Mesodermal cell (in vitro differentiated cells): ENCODE data around the gene RTN4RL1.

Experiments used
- H3K27ac ChIP-seq: 2 replicates; pipeline ENCODE4 v1.7.0; 2013; ENCODE audit warnings: mild to moderate bottlenecking, low read depth, low read length, moderate library complexity; ENCODE audit not compliant: severe bottlenecking
- H3K36me3 ChIP-seq: 2 replicates; pipeline ENCODE4 v1.7.1; 2013; ENCODE audit warnings: mild to moderate bottlenecking, low read length, moderate library complexity; ENCODE audit not compliant: control insufficient read depth, insufficient read depth
- H3K4me1 ChIP-seq: one replicate; pipeline ENCODE4 v1.7.1; 2013; ENCODE audit warnings: mild to moderate bottlenecking, low read length; ENCODE audit not compliant: insufficient read depth, control insufficient read depth, poor library complexity, severe bottlenecking
- H3K4me3 ChIP-seq: 2 replicates; pipeline ENCODE4 v1.7.0; 2013; ENCODE audit warnings: low read length, control low read depth, mild to moderate bottlenecking; ENCODE audit not compliant: insufficient read depth, poor library complexity, severe bottlenecking; ENCODE audit errors: extremely low read depth
- H3K9me3 ChIP-seq: 2 replicates; pipeline ENCODE4 v1.7.1; 2013; ENCODE audit warnings: mild to moderate bottlenecking, low read length, moderate library complexity; ENCODE audit not compliant: control insufficient read depth
- WGBS, 2 experiments: methylation state at CpG; one replicate each; pipeline ENCODE4 v1.1.5; 2013; ENCODE audit warnings: missing lambda C conversion rate in 2 of 2; ENCODE audit not compliant: insufficient coverage in 2 of 2; 5-methylcytosine and 5-hydroxymethylcytosine counted together

Gene RTN4RL1

GRCh38 chr17:1957037-1957436, 68.1 kb downstream of the RTN4RL1 start:
- H3K4me3 ChIP-seq = no peak overlapping the region
- H3K36me3 ChIP-seq = no peaks in the 10 kb centered on the region
- WGBS, 2 experiments = 81 to 85% methylated on average over 5 to 6 of the region's 6 CpGs
- no peaks in the 10 kb centered on the region for H3K9me3 ChIP-seq
- peaks cover 7% of the 10 kb centered on the region for H3K4me1 ChIP-seq
- no peak overlapping the region for H3K27ac ChIP-seq

- no peaks in the 10 kb centered on the region for H3K36me3 ChIP-seq
- peaks cover 7% of the 10 kb centered on the region for H3K4me1 ChIP-seq
- no peak overlapping the region for H3K27ac ChIP-seq
- H3K4me3 ChIP-seq = no peak overlapping the region
- WGBS, 2 experiments = 42 to 44% methylated on average over 12 to 13 of the region's 13 CpGs
- H3K9me3 ChIP-seq = no peaks in the 10 kb centered on the region
Observed at GRCh38 chr17:1956134-1956533, 69.0 kb downstream of the RTN4RL1 start.

- no peak overlapping the region for H3K27ac ChIP-seq
- no peak overlapping the region for H3K4me3 ChIP-seq
- 81 to 85% methylated on average over 3 to 5 of the region's 5 CpGs for WGBS, 2 experiments
- H3K4me1 ChIP-seq = peaks cover 3% of the 10 kb centered on the region
- H3K36me3 ChIP-seq = no peaks in the 10 kb centered on the region
- no peaks in the 10 kb centered on the region for H3K9me3 ChIP-seq
Observed at GRCh38 chr17:1953831-1954230, 71.3 kb downstream of the RTN4RL1 start.

- WGBS, 2 experiments = 80 to 86% methylated on average over 11 of the region's 12 CpGs
- Histone ChIP-seq H3K27ac (no peak overlapping the region), H3K4me3 (no peak overlapping the region), H3K9me3 (no peaks in the 10 kb centered on the region), H3K4me1 (no peaks in the 10 kb centered on the region), H3K36me3 (no peaks in the 10 kb centered on the region)
Observed at GRCh38 chr17:1951920-1952319, 73.2 kb downstream of the RTN4RL1 start.

- H3K4me1 ChIP-seq = no peaks in the 10 kb centered on the region
- 72 to 73% methylated on average over 4 to 5 of the region's 5 CpGs for WGBS, 2 experiments
- H3K9me3 ChIP-seq = no peaks in the 10 kb centered on the region
- no peak overlapping the region for H3K4me3 ChIP-seq
- no peak overlapping the region for H3K27ac ChIP-seq
- no peaks in the 10 kb centered on the region for H3K36me3 ChIP-seq
Observed at GRCh38 chr17:1949754-1950153, 75.4 kb downstream of the RTN4RL1 start.

- no peaks in the 10 kb centered on the region for H3K36me3 ChIP-seq
- H3K9me3 ChIP-seq = no peaks in the 10 kb centered on the region
- WGBS, 2 experiments = 92% methylated on average over 5 of the region's 14 CpGs; no CpG with 5 or more reads in 1 of the 2 experiments
- H3K4me1 ChIP-seq = no peaks in the 10 kb centered on the region
- H3K27ac ChIP-seq = no peak overlapping the region
- no peak overlapping the region for H3K4me3 ChIP-seq
Observed at GRCh38 chr17:1948517-1948825, 76.7 kb downstream of the RTN4RL1 start.

- no peaks in the 10 kb centered on the region for H3K36me3 ChIP-seq
- WGBS, 2 experiments = 89 to 91% methylated on average over 21 of the region's 22 CpGs
- no peak overlapping the region for H3K4me3 ChIP-seq
- H3K9me3 ChIP-seq = no peaks in the 10 kb centered on the region
- no peak overlapping the region for H3K27ac ChIP-seq
- no peaks in the 10 kb centered on the region for H3K4me1 ChIP-seq
Observed at GRCh38 chr17:1947743-1948516, 77.2 kb downstream of the RTN4RL1 start.

- 70 to 78% methylated on average over 18 to 22 of the region's 22 CpGs for WGBS, 2 experiments
- Histone ChIP-seq H3K4me1 (no peaks in the 10 kb centered on the region), H3K9me3 (no peaks in the 10 kb centered on the region), H3K4me3 (no peak overlapping the region), H3K27ac (no peak overlapping the region), H3K36me3 (no peaks in the 10 kb centered on the region)
Observed at GRCh38 chr17:1947229-1947742, 77.8 kb downstream of the RTN4RL1 start.

- H3K9me3 ChIP-seq = no peaks in the 10 kb centered on the region
- H3K4me1 ChIP-seq = no peaks in the 10 kb centered on the region
- peak overlapping the region; percentile 13 for H3K27ac ChIP-seq
- WGBS, 2 experiments = 79 to 87% methylated on average over 16 to 20 of the region's 20 CpGs
- no peak overlapping the region for H3K4me3 ChIP-seq
- no peaks in the 10 kb centered on the region for H3K36me3 ChIP-seq
Observed at GRCh38 chr17:1946021-1946932, 78.9 kb downstream of the RTN4RL1 start.

- no peaks in the 10 kb centered on the region for H3K9me3 ChIP-seq
- 82 to 86% methylated on average over 8 to 11 of the region's 12 CpGs for WGBS, 2 experiments
- H3K36me3 ChIP-seq = no peaks in the 10 kb centered on the region
- no peaks in the 10 kb centered on the region for H3K4me1 ChIP-seq
- peak overlapping the region; percentile 13 for H3K27ac ChIP-seq
- no peak overlapping the region for H3K4me3 ChIP-seq
Observed at GRCh38 chr17:1945621-1946020, 79.5 kb downstream of the RTN4RL1 start.
